Placental epithelial cell (primary cell): Measurements from ENCODE around the gene FBXL13. TPM values are rescaled to one million over a fixed set of nuclear protein-coding genes. Genes with fewer than 3 reads are reported as not detected.

Experiments used
- small RNA-seq: library from RNA; depleted of rRNA; stranded (forward); fragments of <200 nt; gene quantifications from one replicate; pipeline ENCODE3, GENCODE V24; 2012
- total RNA-seq: library from RNA; depleted of rRNA; stranded (reverse); fragments of >200 nt; gene quantifications from 2 replicates; pipeline ENCODE4 v1.2.3, GENCODE V29; 2012

FBXL13 gene
- 3.9 and 8.2 TPM in 2 replicates for total RNA-seq

GRCh38 chr7:103074519-103075336 is at the start of gene FBXL13, which contains the start of gene ARMC10:
FBXL13 (minus strand) TSS chr7:103074796.
ARMC10 (plus strand) TSS chr7:103075140; CDS start chr7:103075273, 133 bp downstream.

GRCh38 chr7:102912742-102913141 is 161.9 kb downstream of the FBXL13 start, which contains the start of gene LRRC17:
LRRC17 (plus strand) TSS chr7:102913000; CDS start chr7:102933914, 20,914 bp downstream.

Small RNA genes lying within 50 kb of the gene (small RNA-seq; reads per million reads assigned to genes)
- gene RNU6-1136P: 0.26 reads per million

Other genes with a start within 250 kb of the FBXL13 start
- 148 and 183 TPM in 2 replicates for gene LRRC17, start 161.8 kb downstream of the FBXL13 start, total RNA-seq
- 26.7 and 36.2 TPM in 2 replicates for gene ARMC10, start 344 bp upstream of the FBXL13 start, total RNA-seq
- 11.8 and 25.9 TPM in 2 replicates for gene NAPEPLD, start 74.3 kb upstream of the FBXL13 start, total RNA-seq
- gene PMPCB, start 222.6 kb upstream of the FBXL13 start, total RNA-seq: 65.1 and 91.1 TPM in 2 replicates